Bone marrow (tissue), 2 donors: Measurements from ENCODE around the gene PDE6G.
"Not testable (repeated sequence)": the region's sequence is repeated elsewhere in the genome, so short reads cannot be mapped to it uniquely, and the experiment has no call there.

Experiments used
- DNase-seq, 2 donors: peaks; one replicate each; lab custom pipeline; 2025; lab: John Stamatoyannopoulos, UW

The PDE6G gene

GRCh38 chr17:81635431-81635830 is 20.9 kb downstream of the PDE6G start:
- no peak for DNase-seq

GRCh38 chr17:81631482-81631881 is 24.9 kb downstream of the PDE6G start:
- DNase-seq = no peak

DNA sequence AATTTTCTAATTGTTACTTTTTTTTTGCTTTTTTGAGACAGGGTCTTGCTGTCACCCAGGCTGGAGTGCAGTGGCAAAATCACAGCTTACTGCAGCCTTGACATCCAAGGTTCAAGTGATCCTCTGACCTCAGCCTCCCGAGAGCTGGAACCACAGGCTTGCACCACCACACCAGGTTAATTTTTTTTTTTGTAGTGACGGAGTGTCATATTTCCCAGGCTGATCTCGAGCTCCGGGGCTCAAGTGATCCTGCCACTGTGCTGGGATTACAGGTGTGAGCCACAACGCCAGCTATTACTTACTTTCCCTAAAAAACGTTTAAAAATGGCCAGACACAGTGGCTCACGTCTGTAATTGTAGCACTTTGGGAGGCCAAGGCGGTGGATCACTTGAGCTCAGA is 26.1 kb downstream of the PDE6G start:
- DNase-seq = no peak

DNA sequence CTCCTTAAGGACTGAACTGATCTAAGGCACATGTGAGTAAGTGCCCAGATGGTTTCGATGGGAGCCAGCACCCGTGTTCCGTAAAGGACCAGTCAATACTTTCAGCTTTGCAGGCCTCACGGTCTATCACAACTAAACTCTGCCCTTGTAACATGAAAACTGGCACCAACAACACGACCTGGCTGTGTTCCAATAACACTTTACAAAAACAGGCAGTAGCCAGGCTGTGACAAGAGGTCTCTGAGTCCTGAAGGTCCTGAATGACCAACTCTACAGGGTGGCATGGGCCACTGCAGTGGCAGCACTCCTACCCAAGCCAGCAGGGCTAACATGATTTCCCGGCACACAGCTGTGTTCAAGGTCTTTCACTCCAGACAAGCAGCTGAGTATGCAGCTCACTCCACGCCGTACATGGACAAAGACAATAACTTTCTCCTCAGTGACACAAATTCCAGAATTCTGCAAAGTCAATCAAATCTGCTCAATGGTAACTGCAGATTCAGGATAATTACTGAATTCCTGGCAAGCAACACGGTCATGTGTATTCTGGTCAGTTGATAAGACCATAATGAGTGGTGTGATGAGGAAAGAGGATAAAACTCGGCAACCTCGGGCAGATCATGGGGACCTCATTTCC is 34.7 kb downstream of the PDE6G start:
- no peak for DNase-seq

DNA sequence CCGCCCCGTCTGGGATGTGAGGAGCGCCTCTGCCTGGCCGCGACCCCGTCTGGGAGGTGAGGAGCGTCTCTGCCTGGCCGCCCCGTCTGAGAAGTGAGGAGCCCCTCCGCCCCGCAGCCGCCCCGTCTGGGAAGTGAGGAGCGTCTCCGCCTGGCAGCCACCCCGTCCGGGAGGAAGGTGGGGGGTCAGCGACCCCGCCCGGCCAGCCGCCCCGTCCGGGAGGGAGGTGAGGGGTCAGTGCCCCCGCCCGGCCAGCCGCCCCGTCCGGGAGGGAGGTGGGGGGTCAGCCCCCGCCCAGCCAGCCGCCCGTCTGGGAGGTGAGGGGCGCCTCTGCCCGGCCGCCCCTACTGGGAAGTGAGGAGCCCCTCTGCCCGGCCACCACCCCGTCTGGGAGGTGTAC is 38.0 kb downstream of the PDE6G start:
- DNase-seq = not testable (repeated sequence)

DNA sequence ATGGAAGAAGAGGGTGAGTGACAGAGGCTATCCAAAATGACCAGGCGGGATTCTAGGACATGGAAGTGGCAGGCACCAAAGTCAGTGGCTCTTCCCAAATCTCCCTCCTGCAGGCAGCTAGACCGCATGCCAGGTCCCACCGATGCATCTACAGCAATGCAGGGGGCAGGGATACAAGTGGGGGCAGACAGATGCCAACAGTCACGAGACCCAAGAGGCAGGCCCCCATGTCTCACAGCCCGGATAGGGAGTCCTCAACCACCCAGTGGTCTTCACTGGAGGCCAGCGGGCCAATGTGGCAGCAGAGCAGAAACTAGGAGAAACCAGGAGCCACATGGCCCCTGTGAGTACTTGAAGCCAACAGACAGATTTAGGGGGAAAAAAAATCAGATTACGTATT is 39.5 kb downstream of the PDE6G start:
- no peak for DNase-seq

DNA sequence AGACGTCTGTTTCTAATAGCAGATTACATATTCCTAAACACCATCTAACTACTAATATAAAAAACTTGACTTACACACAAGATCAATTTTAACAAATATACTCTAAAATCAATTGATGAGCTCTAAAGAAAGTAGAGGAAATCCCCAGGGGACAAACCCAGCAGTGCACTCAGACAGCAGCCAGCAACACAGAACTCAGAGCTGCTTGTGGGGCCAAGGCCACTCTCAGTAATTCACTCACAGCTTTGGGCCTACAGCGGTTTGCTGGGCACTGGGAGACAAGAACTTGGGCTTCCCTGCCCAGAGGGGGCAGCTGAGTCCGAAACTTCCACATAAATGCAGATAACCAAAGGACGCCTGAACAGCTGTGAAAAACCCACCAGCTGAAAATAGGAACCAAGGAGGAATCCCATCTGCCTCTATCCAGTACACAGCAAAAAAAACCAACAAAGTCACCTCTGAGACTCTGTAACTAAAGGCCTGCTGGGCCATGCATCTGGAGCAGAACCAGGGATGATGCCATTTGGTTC is 40.9 kb downstream of the PDE6G start:
- no peak for DNase-seq

GRCh38 chr17:81612172-81612970 is 44.0 kb downstream of the PDE6G start:
- DNase-seq = no peak

DNA sequence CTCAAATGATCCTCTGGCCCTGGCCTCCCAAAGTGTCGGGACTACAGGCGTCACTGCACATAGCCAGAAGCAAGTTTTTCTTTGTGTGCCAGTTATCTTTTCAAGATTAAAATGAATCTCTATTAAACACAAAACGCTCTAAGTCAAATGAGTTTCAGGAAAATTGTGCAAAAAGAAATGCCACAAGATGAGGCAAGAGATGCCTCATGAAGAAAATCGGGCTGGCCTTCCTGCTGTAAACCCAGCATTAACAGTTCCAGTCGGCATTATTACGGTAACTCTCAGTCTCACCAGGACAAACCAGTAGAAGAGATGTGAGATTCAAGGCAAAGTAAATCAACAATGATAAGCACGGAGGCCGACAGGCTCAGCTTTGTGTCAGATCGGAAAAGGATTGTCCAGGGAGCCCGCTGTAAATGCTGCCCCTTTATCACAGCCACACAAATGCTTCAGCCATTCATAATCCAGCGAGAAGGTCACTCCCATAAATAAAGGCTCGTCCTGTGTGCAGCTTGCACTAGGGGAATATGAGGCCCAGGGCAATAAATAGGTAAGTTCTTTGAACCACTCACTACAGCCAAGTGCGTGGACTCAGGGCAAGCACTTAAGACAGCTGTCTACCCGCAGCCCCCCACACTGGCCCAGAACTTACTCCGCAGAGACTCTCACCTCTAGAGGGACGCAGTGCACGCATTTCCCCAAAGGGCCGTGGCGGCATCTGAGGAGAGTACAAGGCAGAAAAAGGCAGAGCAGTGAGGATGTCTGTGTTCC is 46.6 kb downstream of the PDE6G start:
- DNase-seq = no peak

GRCh38 chr17:81608605-81609004 is 47.7 kb downstream of the PDE6G start:
- DNase-seq = no peak

DNA sequence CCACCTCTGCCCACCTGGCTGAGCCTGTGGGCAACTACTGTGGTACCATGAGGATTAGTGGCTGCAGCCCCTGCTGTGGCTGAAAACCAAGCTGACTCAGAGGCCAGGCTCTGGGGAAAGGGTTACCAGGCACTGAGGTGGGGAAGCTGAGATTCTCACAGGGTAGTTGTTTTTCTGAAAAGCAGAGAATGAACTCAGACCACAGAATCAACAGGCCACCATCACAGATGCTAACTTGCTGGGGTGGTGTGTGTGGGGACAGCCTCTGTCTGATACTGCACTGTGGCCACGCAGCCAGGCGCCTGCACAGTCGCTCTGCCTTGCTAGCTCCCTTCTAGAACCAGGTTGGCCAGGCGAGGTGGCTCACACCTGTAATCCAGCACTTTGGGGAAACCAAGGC is 48.3 kb downstream of the PDE6G start:
- DNase-seq = no peak

DNA sequence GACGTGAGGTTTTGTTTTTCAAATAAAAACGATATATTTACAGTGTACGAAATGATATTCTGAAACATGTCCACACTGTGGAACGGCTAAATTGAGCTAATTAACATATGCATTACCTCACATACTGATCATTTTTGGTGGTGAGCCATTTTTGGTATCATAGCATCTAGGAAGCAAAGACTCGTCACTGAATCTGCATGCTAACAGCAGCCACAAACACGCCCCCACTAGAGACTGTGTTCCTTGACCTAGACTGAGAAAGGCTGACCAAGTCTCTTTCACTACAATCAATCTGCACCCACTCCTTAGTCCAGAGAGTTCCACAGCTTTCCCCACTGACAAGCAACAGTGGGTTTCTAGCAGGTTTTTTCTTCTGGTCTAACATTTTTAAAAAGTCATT is 48.9 kb downstream of the PDE6G start:
- DNase-seq = no peak

DNA sequence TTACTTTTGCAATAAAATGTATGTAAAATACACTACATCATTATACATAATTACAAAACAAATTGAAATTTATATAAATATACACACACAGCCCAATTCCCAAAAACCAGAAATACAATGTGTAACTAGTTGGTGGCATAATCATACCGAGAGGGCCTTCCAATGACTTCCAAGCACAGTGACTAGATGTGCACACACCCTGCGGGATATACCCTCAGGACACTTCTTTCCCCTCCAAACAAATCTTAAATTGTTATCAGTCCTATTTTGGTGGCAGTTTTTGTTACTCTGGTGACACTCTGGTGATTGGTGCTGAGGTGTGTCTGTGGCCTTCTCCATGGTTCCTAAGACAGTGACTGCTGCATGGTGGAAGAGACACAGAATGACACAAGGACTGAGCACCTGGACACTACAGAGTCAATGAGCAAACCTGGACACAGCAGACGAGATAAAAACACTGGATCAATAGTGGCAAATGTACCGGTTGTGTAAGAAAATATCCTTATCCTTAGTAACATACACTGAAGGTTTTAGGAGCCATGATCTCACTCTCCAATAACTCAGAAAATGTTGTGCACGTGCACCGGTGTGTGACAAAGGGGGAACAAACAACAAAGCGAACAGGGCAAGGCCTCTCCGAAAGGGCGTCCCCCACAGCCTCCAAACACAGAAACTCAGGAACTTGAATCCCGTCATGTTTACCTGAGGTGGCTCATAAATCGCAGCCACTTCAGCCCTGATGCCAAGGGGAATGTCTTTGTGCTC is 52.3 kb downstream of the PDE6G start:
- no peak for DNase-seq

DNA sequence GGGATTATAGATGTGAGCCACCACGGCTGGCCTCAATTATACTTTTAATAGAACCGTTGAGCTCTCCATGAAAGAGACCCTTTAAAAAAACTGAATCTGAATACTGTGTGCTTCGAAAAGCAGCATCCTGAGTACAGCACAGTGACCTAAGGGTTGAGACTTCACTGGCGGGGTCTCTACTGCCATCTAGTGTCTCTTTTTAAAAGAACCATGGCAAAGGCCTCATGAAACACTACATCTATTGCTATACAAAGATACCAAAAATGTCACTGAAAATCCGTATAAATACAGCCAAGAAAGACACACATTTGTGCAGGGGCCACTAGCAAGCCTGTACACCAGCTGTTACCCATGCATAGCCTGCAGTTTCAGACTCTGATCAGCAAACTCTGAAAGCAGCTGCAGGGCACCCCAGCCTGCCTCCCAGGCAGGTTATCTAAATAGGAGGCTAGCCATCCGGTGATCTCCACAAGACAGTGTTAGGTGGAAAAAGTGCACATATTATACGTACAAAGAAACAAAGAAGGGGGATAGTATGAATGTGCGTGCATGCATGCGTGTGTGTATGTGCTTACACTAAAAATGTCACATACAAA is 54.7 kb downstream of the PDE6G start:
- peak in 1 of 2 donors; percentile 70 for DNase-seq
